GM12878 (cell line): ENCODE data around the gene NRG3.

ENCODE experiments used
- ATF3 ChIP-seq: IDR thresholded peaks from 2 replicates; pipeline ENCODE4 v1.6.1; 2011; ENCODE audit warnings: low read depth, mild to moderate bottlenecking, low read length, moderate library complexity, borderline replicate concordance; ENCODE audit errors: extremely low read depth
- HCFC1 ChIP-seq: fragments of 150-350 bp; IDR thresholded peaks from 2 replicates; pipeline ENCODE4 v1.6.1; 2014; ENCODE audit warnings: low read length
- PAX5 ChIP-seq: IDR thresholded peaks from 2 replicates; pipeline ENCODE4 v1.6.1; 2011; ENCODE audit warnings: low read depth, low read length, borderline replicate concordance
- POLR2A ChIP-seq: IDR thresholded peaks from 2 replicates; pipeline ENCODE4 v1.6.1; 2011; ENCODE audit warnings: low read depth, mild to moderate bottlenecking, low read length
- ZNF274 ChIP-seq: IDR thresholded peaks from one replicate; pipeline ENCODE4 v1.8.0; 2011; ENCODE audit not compliant: insufficient read length, insufficient read depth

DNA sequence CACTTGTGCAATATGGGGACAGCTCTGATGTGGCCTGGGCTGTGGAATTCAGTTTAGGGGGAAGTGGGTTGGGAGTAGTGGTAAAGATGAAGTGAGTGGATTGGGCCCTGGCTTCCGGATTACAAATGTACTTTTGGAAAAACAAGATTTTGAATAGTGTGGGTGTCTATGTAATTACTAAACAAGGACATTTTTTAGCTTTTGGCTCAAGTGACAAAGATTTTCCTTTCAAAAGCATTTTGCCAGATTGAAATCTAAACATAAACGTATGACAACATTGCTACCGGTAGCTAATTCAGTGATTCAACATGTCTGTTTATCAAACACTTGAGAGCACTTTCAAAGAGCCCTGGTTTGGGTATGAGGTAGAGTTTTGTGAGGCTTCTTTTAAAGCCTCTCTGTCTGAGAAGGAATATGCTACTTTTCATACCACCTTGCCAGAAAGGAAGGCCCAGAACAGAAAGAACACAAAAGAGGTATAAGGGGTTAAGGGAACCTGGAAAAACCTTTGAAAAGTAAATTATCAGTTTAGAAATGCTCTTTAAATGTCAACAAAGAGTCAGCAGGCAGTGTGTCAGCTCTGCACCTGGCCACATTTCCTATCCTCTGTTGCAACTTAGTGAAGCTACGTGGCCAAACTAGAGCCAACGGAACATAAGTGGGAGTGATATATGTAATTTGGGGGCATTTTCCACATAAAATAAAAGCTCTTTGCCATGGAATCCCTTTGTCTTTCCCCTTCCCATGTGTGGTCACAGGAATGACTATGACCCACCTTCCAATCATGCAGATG lies 516.1 kb downstream of the NRG3 start:
- no peak for TF ChIP-seq ZNF274
- TF ChIP-seq ATF3: no peak
- no peak for TF ChIP-seq HCFC1
- no peak for TF ChIP-seq POLR2A
- no peak for TF ChIP-seq PAX5
